GM11168 (cell line): ENCODE measurements around the gene SPOP.

Experiments
- in situ Hi-C: fragments of 300-500 bp; cut with MboI; formaldehyde crosslinking; loops from one replicate; pipeline ENCODE4 v1.12.0; 2022; ENCODE audit warnings: low sequenced_read_pairs; ENCODE audit not compliant: unreplicated experiment

The SPOP gene

DNA sequence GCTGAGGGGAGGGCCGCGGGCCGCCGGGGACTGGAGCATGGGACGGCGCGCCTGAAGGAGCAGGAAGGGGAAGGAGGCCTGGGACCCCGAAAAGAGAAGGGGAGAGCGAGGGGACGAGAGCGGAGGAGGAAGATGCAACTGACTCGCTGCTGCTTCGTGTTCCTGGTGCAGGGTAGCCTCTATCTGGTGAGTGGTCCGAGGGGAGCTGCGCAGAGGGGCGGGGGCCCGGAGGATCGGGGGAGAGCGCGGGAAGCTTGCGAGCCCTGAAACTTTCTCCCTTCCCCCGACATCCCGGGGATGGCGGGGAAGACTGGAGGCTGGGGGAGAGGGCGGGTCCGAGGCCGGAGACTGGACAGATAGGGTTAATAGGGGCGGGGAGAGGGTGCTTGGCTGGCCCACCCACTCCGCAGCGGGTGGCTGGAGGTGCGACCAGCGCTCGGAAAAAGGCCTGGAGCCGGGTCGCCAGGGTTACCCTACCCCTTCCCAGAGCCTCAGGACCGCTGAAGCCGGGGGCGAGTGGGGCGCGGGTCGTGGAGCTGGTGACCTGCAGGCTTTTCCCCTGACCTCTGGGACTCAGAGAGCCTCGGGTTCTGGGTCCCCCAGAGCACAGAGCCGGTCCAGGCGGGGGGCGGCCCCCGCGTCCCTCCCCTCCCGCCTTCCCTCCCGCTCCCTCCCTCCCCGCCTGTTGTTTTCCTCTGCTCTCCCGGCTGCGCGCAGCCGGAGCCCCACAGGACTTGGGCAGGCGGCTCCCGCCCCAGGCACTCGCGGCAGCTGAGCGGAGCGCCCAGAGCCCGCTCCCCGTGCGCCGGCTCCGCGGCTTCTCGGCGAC is 101.6 kb downstream of the SPOP start:
- in situ Hi-C loops: no loop called here

- in situ Hi-C loops: no loop called here
Observed at GRCh38 chr17:49575679-49576087, 102.2 kb downstream of the SPOP start, which contains the start of gene NXPH3. Gene NXPH3 (plus strand): TSS chr17:49575871. CDS start chr17:49576220, 349 bp downstream.

DNA sequence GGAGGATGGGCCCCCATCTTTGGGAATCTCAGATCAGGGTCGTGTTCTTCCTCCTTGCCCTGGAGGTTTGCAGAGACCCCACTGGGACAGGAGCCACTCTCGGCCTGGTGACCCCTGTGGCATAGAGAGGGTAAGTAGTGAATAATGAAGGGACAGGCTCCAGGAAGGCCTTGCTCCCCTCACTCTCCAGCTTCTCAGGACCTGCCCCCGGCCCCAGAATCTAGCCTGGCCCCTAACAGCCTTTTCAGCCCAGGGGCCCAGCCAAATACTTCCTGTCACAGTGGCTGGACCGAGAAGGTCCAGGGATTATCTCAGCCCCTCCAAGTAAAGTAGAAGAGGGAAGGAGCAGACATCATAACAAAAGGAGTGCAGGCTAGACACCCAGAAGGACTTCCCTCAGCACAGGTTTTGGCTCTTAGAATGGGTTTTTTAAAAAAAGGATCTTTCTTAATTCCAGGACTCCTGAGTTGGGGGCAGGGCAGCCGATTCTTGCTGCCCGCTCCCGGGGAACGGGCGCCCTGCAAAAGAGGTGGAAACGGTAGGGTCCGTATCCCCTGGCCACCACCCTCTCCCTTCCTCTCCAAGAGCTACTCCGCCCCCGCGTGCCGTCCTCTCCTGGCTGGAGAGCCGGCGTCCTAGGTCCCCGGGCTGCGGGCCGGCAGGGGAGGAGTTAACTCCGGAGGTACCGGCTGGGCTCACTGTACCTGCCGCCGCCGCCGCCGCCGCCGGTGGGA is 102.8 kb downstream of the SPOP start:
- in situ Hi-C loops: loop anchor here (25.0 kb wide), 1 partner anchor 412 kb away; the partner anchor contains the start of gene DLX3

- in situ Hi-C loops: loop anchor here (25.0 kb wide), 1 partner anchor 413 kb away; the partner anchor contains the start of gene DLX3
Observed at GRCh38 chr17:49574323-49574781, 103.5 kb downstream of the SPOP start.

DNA sequence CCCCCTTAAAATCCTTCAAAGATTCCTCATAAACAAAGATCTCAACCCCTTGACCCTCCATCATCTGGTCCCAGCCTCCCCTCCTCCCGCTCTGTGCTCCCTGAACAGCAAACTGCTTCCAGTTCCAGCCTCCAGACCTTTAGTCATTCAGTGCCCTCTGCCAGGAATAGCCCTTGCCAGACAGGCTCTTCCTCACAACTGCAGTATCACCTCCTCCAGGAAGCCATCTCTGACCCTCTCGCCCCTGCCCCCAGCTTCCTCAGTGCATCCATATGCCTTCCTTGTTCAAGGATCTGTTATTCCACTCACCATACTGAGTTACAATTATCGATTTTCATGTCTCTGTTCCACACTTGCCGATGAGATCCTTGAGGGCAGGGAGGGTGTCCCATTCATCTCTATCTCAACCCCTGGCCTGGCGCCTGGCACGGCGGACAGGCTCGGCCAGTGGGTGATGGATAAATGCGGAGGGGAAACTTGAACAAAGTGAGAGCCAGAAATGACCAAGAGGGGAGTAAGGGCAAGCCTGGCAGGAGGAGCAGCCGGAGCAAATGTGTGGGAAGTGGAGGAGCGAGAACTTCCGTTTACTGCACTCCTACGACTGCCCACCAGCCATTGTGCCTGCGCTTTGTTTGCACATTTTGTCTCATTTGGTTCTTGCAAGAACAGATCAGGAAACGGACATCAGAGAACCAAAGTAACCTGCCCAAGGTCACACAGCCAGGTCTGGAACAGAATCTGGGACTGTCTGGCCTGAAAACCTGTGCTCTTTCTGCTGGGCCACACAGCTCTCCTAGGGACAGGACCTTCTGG is 104.2 kb downstream of the SPOP start:
- in situ Hi-C loops: loop anchor here (25.0 kb wide), 1 partner anchor 414 kb away; the partner anchor contains the start of gene DLX3

- in situ Hi-C loops: loop anchor here (25.0 kb wide), 1 partner anchor 414 kb away; the partner anchor contains the start of gene DLX3
Observed at GRCh38 chr17:49572806-49573420, 105.0 kb downstream of the SPOP start.

- in situ Hi-C loops: loop anchor here (25.0 kb wide), 1 partner anchor 415 kb away; the partner anchor contains the start of gene DLX3
Observed at GRCh38 chr17:49572226-49572625, 105.7 kb downstream of the SPOP start.

DNA sequence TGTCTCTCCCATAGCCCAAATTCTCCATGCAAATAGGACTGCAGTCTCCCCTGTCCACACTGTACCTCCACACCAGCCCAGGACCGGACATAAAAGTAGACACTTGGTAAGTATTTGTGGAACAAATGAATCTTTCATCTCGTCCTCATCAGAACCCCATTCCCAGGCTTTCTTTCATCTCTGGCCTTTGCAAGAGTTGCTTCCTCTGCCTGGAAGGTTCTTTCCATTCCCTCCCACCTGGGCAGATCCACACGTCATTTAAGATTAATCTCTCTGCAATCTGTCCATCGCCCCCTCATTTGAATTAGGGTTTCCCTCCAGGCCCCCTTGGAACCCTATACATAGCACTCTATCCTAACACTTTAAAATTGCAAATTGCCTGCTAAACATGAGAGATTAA is 106.1 kb downstream of the SPOP start:
- in situ Hi-C loops: loop anchor here (25.0 kb wide), 1 partner anchor 416 kb away; the partner anchor contains the start of gene DLX3

DNA sequence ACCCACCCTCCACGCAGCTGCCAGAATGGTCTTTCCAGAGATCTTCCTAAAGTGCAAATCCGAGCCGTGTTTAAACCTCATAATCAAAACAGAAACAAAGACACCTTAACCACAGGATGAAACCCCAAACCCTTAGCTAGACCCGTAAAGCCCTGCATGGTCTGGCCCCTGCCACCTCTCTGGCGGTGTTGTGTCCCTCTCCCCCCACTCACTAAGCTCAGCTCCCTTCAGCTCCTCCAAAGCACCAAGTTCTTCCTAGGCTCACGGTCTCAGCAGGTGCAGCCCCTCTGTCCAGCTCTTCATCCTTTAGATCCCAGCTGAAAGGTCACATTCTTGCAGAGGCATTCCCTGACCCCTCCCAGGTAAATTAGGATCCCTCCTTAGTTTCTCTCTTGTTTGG is 106.6 kb downstream of the SPOP start:
- in situ Hi-C loops: loop anchor here (25.0 kb wide), 1 partner anchor 416 kb away; the partner anchor contains the start of gene DLX3

DNA sequence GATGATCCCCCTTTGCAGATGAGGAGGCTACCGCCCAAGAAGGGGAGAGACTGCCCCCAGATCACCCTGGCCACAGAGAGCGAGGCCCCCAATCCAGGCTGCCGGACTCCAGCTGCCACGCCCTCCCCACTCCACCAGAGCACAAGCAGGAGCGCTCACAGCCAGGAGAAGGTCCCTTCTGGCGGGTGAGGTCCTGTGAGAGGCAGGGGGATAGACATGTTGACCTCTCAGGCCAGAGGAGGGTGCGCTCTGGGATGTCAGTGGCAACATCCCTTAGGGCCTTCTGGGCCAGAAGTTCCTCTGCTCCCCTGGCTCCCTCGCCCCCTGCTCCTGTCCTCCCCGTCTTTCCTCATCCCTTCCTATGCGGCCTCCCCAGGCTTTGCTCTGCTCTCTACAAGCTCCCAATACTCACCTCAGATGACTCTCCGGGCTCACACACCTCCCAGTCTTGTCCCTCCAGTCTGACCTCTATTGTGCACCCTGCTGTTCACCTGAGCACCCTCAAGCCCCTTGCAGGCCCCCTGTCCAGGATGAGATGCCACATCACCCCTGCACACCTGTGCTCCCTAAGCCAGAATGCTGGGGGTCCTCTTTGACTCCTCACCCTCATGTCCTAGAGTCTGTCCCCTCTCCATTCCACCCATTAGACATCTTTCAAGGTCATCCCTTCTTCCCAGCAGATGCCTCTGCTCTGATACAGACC is 107.2 kb downstream of the SPOP start:
- in situ Hi-C loops: loop anchor here (25.0 kb wide), 1 partner anchor 417 kb away; the partner anchor contains the start of gene DLX3

DNA sequence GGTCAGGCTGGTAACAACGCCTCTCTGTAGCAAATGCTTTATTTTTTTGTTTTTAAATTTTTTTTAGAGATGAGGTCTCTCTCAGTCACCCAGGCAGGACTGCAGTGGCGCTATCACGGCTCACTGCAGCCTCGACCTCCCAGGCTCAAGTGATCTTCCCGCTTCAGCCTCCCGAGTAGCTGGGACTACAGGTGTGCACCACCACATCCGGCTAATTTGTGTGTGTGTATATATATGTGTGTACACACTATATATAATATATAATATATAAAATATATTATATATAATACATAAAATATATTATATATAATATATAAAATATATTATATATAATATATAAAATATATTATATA is 109.2 kb downstream of the SPOP start:
- in situ Hi-C loops: loop anchor here (5.0 to 25.0 kb wide), 4 partner anchors 129 to 419 kb away; partner anchors contain the start of genes DLX3 and KAT7

DNA sequence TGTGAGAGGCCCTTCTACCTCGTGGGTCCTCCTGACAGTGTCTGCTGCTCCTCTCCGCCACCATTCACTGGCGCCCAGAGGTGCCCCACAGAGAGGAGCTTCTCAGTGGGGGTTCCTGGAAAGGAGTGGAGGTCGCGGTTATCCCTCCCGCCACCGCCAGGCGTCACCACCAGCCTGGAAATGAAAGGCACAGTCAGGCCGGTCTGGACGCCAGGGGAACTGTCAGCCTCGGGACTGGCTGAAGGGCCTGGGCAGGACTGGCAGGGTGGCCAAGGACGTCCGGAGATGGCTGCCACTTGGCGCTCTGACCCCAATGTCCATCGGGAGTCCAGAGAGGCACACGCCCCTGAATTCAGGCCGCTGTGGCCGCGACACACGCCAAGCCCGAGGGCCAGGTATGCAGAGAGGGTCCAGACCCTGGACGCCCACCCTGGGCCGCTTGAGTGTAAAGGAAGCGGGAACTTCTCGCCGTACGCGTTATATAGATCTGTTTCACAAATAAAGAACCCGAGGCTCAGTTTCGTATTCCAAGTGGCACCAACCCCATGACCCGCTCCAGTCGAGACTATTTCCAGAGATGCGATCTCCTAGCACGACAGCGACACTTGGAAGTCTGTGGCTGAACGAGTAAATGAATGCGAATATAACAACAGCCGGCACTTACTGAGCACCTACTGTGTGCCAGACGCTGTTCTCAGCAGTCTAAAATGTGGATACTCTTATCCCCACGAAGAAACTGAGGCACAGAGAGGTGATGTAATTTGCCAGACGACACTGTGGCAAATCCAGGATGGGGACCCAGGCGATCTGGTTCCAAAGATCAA is 109.8 kb downstream of the SPOP start:
- in situ Hi-C loops: loop anchor here (5.0 to 25.0 kb wide), 4 partner anchors 129 to 419 kb away; partner anchors contain the start of genes DLX3 and KAT7

DNA sequence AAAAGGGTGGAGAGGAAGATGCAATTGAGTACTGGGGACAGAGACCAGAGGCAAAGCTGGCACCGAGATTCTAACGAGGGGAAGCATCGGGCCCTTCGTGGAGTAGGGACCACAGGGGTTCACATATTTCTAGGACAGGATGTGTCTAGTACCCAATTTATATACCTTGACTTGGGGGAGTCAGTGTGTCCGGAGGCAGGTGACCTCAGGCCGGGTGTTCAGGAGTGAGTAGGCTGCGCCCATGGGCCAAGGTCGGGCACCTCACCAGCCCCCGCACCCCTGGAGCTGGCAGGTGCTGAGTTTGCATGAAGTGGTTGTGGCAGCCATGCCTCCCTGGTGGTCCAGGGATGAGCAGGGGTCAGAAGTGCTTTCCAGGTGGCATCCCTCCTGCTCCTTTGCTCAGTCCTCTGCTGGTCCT is 110.8 kb downstream of the SPOP start:
- in situ Hi-C loops: loop anchor here (5.0 to 25.0 kb wide), 4 partner anchors 130 to 420 kb away; partner anchors contain the start of genes DLX3 and KAT7

DNA sequence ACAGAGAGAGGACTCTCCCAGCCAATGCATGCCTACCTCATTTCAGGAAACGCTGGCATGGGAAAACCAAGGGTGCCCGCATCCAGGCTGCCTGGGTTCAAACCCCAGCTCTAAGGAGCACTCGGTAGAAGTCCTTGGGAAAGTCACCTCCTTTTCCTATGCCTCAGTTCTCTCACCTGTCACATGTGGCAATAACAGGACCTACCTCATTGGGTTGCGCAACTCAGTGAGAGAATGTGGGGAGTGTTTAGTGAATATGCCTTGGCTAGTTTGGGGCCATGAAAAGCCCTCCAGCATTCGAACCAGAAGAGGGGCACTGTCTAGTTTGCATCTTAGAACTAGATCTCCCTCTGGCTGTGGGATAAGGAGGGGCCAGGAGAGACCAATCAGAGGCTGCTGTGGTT is 111.2 kb downstream of the SPOP start:
- in situ Hi-C loops: loop anchor here (5.0 to 25.0 kb wide), 4 partner anchors 131 to 421 kb away; partner anchors contain the start of genes DLX3 and KAT7

GRCh38 chr17:49565948-49566491 is 111.9 kb downstream of the SPOP start:
- in situ Hi-C loops: loop anchor here (5.0 to 25.0 kb wide), 4 partner anchors 131 to 421 kb away; partner anchors contain the start of genes DLX3 and KAT7

DNA sequence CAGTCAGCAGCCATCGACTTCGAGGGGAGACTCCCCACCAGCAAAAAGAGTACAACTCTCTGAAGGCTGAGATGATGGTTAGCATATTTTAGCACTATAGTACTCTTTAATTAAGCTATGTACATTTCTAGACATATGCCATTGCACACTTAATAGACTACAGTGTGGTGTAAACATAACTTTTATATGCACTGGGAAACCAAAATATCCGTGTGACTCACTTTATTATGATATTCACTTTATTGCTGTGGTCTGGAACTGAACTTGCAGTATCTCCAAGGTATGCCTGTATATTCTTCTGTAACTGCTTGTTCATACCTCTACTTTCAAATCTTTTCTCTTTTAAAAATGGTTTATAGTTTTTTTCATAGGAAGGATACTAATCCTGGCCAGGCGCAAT is 113.3 kb downstream of the SPOP start:
- in situ Hi-C loops: loop anchor here (5.0 to 25.0 kb wide), 4 partner anchors 130 to 423 kb away; partner anchors contain the start of genes DLX3 and KAT7
